Colon (tissue), 2 donors: ENCODE results near the gene ZNF695.

Experiments used
- FAIRE-seq: peaks from 2 replicates; lab custom pipeline; 2012; peaks lifted over from hg19 to GRCh38; lab: Jason Lieb, UNC
- donor health status: control.
- donor health status: control.

ZNF695 gene

DNA sequence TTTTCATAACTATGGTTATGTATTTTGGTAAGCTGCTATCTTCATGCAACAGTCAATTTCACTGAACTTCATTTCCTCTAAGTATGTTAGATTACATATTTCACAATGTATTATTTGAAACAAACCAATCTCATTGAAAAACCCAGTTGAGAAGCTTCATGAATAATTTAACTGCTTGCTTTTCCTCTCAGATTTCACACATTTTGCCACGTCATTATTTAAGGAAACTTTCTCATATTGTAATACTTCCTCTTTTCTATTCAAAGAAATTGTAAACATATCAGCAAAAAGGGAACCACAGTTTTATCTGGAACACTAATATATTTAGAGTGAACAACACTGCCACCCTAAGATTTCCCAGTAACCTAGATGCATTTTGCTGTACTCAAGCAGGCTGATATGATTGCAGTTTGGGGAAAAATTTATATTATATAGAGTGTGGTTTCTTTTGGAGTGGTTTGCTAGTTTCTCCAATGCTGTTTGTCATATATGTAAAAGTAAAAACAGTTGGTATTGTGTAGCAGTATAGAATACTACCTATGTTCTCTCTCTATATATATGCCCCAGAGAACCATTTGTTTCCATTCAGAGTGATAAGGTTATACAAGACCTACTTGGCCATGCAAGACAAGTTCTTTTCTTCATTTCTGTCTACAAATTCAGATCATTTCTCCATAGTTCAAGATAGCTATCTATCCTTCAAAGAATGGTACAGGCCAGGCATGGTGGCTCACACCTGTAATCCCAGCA is 47.7 kb downstream of the ZNF695 start:
- no peak for FAIRE-seq

DNA sequence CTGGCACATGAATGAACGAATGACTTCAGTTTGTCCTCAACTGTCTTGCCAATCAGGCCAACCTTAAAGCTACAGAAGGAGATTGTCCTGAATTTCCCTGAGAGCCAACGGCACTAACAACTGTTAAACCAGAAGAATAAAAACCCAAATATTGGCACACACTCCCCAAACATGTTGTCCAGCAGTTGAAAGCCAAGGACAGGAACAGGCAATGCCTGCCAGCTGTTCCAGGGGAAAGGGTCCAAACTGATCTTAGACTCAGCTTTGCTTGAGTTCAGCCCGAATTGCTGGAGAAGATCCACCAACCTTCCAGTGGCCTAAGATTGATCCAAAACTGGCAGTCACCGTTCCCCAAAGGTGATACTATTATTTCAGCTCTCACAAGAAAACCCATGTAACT is 53.7 kb downstream of the ZNF695 start:
- FAIRE-seq: no peak

DNA sequence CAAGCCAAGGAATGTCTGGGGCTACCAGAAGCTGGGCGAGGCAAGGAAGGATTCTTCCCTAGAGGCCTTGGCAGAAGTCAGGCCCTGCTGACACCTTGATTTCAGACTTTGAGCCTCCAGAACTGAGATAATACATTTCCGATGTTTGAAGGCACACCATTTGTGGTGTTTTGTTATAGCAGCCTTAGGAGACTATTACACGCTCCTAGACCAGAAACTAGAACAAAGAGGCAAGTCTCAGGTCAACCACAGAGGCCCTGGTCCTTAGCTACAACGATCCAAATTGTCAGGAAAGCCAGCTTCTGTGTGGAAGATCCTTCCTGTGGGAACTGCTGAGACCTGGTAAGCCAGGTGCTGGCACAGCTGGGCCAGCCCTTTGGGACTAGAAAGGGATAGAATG is 56.4 kb downstream of the ZNF695 start:
- FAIRE-seq: no peak

DNA sequence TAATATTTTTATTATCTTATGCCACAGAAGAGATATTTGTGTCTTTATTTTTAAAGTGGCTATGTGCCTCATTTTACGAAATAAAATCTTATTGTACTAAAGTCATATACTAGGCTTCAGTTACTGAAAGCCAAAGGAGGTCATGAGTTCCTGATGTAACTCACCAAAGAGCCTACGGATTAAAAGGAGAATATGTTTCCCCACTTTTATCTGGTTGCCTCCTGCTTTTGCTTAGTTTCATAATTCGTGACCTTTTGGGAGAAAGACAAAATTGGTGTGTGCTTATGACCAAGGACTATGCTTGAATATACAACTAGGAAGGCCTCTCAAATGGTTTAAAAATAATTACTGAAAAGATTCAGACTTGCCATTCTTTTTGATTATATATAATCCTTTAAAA is 57.9 kb downstream of the ZNF695 start:
- no peak for FAIRE-seq

- FAIRE-seq: no peak
Observed at GRCh38 chr1:246947255-246947654, 60.6 kb downstream of the ZNF695 start.

DNA sequence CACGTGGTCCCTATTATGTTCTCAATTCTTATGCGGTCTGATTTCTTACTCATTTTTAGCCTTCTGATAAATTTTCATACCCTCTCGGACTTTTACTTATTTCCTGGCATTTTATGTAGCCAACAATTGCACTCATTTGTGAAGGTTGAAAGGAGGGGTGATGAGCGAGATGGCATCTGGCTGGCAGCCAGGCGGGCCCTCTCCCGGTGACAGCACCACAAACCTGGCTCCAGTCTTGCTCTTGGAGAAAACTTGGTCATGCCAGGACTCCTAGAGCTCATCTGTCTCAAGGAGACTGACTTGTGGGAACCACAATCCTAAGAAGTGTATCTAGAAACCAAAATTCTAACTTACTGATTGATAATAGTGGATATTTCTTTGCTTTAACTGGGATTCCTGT is 61.5 kb downstream of the ZNF695 start:
- FAIRE-seq: no peak
